Epithelial cell of esophagus (primary cell): ENCODE measurements around the gene TMPRSS7.
"Not testable (repeated sequence)": the region's sequence is repeated elsewhere in the genome, so short reads cannot be mapped to it uniquely, and the experiment has no call there.

Source experiments
- DNase-seq: peaks from one replicate; pipeline ENCODE4 v3.0.0; 2010; ENCODE audit warnings: low read depth
- H3K4me3 ChIP-seq: 2 replicates; pipeline ENCODE4 v1.5.1; 2011; ENCODE audit warnings: mild to moderate bottlenecking, low read length, control low read depth
- CTCF ChIP-seq: IDR thresholded peaks from 2 replicates; pipeline ENCODE4 v1.5.1; 2011; ENCODE audit warnings: low read depth, mild to moderate bottlenecking, low read length, control low read depth, inconsistent platforms; ENCODE audit not compliant: insufficient read depth; ENCODE audit errors: missing control alignments

The TMPRSS7 gene

GRCh38 chr3:112027826-112028225 is 6.7 kb upstream of the TMPRSS7 start:
- no peak for DNase-seq
- TF ChIP-seq CTCF = no peak
- H3K4me3 ChIP-seq = no peak overlapping the region

- no peak overlapping the region for H3K4me3 ChIP-seq
- TF ChIP-seq CTCF = no peak
- no peak for DNase-seq
Measured at GRCh38 chr3:112030901-112031300, 3.6 kb upstream of the TMPRSS7 start.

GRCh38 chr3:112032098-112032731 is 2.3 kb upstream of the TMPRSS7 start:
- no peak for DNase-seq

GRCh38 chr3:112035241-112035640 is 705 bp downstream of the TMPRSS7 start:
- H3K4me3 ChIP-seq = no peak overlapping the region
- no peak for TF ChIP-seq CTCF
- no peak for DNase-seq

More at GRCh38 chr3:112032098-112032731, 2.3 kb upstream of the TMPRSS7 start:
- TF ChIP-seq CTCF = no peak
- H3K4me3 ChIP-seq = no peak overlapping the region

- H3K4me3 ChIP-seq, DNase-seq: not testable (repeated sequence)
Measured at GRCh38 chr3:112037194-112037593, 2.7 kb downstream of the TMPRSS7 start.

GRCh38 chr3:112038863-112039262 is 4.3 kb downstream of the TMPRSS7 start:
- no peak overlapping the region for H3K4me3 ChIP-seq
- peak; percentile 83 for DNase-seq
- TF ChIP-seq CTCF = no peak

- no peak for TF ChIP-seq CTCF
- H3K4me3 ChIP-seq = no peak overlapping the region
Measured at GRCh38 chr3:112041321-112041720, 6.8 kb downstream of the TMPRSS7 start.

GRCh38 chr3:112042842-112043280 is 8.3 kb downstream of the TMPRSS7 start:
- H3K4me3 ChIP-seq = no peak overlapping the region
- no peak for TF ChIP-seq CTCF
- DNase-seq = peak; percentile 29

More at GRCh38 chr3:112041321-112041720, 6.8 kb downstream of the TMPRSS7 start:
- no peak for DNase-seq
